Breast epithelium (tissue), 4 donors: ENCODE data around the gene SCRN3. TPM values are rescaled to one million over a fixed set of nuclear protein-coding genes. Genes with fewer than 3 reads are reported as not detected.

Experiments
- DNase-seq, 2 donors: peaks; one replicate each; pipeline ENCODE4 v3.0.0-alpha.2; 2019; ENCODE audit warnings: low spot score in 2 of 2
- H3K27ac ChIP-seq, 2 donors: fragments of 200-600 bp; sonication (generic) in 1 of 2; one replicate each; pipeline ENCODE4 v1.5.1; 2016 to 2019; ENCODE audit warnings: mild to moderate bottlenecking in 1 of 2
- H3K27me3 ChIP-seq, 2 donors: fragments of 200-600 bp; sonication (generic) in 1 of 2; one replicate each; pipeline versions ENCODE4 v1.5.1 to v1.6.0; 2017 to 2019; ENCODE audit warnings: control low read depth in 1 of 2, mild to moderate bottlenecking in 1 of 2
- H3K36me3 ChIP-seq: fragments of 200-600 bp; one replicate; pipeline ENCODE4 v1.5.1; 2019
- H3K4me1 ChIP-seq, 2 donors: fragments of 200-600 bp; sonication (generic); one replicate each; pipeline ENCODE4 v1.5.1; 2016 to 2019; ENCODE audit warnings: control low read depth in 1 of 2
- H3K4me3 ChIP-seq, 3 donors: fragments of 200-600 bp; sonication (generic); 1 replicate in 2 of 3; 2 replicates in 1 of 3; pipeline ENCODE4 v1.5.1; 2016 to 2019; ENCODE audit warnings: mild to moderate bottlenecking in 3 of 3, moderate library complexity in 2 of 3
- H3K9me3 ChIP-seq, 2 donors: fragments of 200-600 bp; sonication (generic) in 1 of 2; one replicate each; pipeline ENCODE4 v1.5.1; 2016 to 2019; ENCODE audit warnings: control low read depth in 1 of 2
- POLR2A ChIP-seq: fragments of 450-650 bp; IDR thresholded peaks from one replicate; pipeline ENCODE4 v1.6.1; 2016; ENCODE audit warnings: antibody characterized with exemption, mild to moderate bottlenecking, moderate library complexity
- POLR2AphosphoS5 ChIP-seq, 3 donors: sonication (generic); formaldehyde crosslinking; IDR thresholded peaks; one replicate each; pipeline ENCODE4 v1.6.1; 2017; ENCODE audit warnings: antibody characterized with exemption in 3 of 3
- intact Hi-C: fragments of 100-400 bp; cut with DNase I; formaldehyde crosslinking; loops from one replicate; pipeline ENCODE4 v1.15.1; 2023; ENCODE audit warnings: low total_unique reads
- total RNA-seq, 3 donors: library from RNA; depleted of rRNA; stranded (reverse); fragments of >200 nt; gene quantifications; one replicate each; pipeline ENCODE4 v1.1.0, GENCODE V29; 2016
- TF ChIP-seq, protein P1 (sequence below), 3 donors: fragments of 450-650 bp; IDR thresholded peaks; one replicate each; pipeline ENCODE4 v1.5.1; 2016 to 2017; ENCODE audit warnings: antibody characterized with exemption in 3 of 3, mild to moderate bottlenecking in 3 of 3, moderate library complexity in 3 of 3

The SCRN3 gene
- total RNA-seq, 3 donors from 2014 or later: 18.1 to 21.1 (median 18.7) TPM

DNA sequence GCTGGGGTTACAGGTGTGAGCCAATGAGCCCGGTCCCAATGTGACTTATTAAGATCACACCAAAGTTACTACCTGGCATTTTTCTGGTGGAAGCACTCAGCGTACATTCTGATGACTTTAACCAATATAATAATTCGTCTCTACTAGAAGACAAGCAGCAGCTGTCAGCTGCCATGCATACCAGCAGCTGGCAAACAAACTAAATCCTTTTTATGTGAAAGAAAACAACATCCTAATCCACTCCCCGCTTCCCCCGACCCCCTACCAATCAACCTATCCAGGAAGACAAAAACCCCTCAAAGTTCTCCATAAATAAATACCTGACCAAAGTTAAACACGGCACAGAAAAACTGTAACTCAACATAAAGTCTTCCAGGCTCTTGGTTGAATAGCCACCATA is 49.2 kb downstream of the SCRN3 start:
- Histone ChIP-seq H3K36me3 (no peaks in the 10 kb centered on the region), H3K27ac (no peak overlapping the region), H3K4me3 (no peak overlapping the region), H3K4me1 (no peaks in the 10 kb centered on the region), H3K27me3 (no peaks in the 10 kb centered on the region), H3K9me3 (no peaks in the 10 kb centered on the region)
- TF ChIP-seq POLR2A (no peak), POLR2AphosphoS5 (IDR thresholded peaks at IDR 0.05) (no peak)
- TF ChIP-seq, protein P1, sequence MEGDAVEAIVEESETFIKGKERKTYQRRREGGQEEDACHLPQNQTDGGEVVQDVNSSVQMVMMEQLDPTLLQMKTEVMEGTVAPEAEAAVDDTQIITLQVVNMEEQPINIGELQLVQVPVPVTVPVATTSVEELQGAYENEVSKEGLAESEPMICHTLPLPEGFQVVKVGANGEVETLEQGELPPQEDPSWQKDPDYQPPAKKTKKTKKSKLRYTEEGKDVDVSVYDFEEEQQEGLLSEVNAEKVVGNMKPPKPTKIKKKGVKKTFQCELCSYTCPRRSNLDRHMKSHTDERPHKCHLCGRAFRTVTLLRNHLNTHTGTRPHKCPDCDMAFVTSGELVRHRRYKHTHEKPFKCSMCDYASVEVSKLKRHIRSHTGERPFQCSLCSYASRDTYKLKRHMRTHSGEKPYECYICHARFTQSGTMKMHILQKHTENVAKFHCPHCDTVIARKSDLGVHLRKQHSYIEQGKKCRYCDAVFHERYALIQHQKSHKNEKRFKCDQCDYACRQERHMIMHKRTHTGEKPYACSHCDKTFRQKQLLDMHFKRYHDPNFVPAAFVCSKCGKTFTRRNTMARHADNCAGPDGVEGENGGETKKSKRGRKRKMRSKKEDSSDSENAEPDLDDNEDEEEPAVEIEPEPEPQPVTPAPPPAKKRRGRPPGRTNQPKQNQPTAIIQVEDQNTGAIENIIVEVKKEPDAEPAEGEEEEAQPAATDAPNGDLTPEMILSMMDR (IDR thresholded peaks at IDR 0.05): no peak
- intact Hi-C loops: no loop called here
- DNase-seq: no peak

DNA sequence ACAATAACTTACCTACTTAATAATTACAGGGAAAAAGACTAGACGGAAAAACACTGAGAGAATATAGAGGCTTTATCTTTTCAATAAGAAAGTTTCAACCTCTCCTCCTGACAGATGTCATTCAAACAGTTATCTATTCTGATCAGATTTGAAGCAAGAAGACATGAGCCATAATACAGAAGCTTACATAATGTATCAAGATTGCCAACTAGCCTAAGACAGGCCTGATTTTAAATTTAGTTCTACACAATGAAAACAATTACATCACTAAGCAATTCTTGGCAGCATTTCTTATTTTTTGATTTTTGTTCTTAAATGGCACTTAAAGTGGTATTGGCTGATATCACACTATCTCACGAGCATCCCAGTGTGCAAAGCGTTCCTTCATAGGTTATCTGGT is 49.7 kb downstream of the SCRN3 start:
- no peaks in the 10 kb centered on the region for H3K4me1 ChIP-seq
- no peaks in the 10 kb centered on the region for H3K27me3 ChIP-seq
- H3K9me3 ChIP-seq: no peaks in the 10 kb centered on the region
- intact Hi-C loops: no loop called here
- TF ChIP-seq POLR2A: no peak
- TF ChIP-seq, protein P1 (IDR thresholded peaks at IDR 0.05): no peak
- TF ChIP-seq POLR2AphosphoS5 (IDR thresholded peaks at IDR 0.05): no peak
- DNase-seq: no peak
- H3K4me3 ChIP-seq: no peak overlapping the region
- no peak overlapping the region for H3K27ac ChIP-seq
- H3K36me3 ChIP-seq: no peaks in the 10 kb centered on the region

DNA sequence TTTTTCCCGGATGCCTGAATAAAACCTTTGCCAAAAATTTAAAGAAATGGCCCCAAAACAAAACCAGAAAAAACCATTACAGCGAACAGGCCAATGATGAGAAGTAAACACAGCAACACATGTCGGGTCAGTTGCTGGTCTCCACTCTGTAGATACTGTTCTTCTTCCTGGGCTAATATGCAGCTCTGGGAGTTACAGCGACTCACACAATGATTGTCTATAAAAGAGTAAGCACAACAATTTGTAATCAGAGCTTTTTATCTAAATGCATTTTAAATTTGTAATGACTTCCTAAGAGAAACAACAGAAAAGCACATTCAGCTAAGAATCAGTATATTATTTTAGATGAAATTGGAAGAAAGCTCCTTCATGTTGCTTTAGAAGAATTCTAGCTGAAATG is 51.0 kb downstream of the SCRN3 start:
- no peaks in the 10 kb centered on the region for H3K36me3 ChIP-seq
- H3K4me1 ChIP-seq: no peaks in the 10 kb centered on the region
- TF ChIP-seq POLR2A (no peak), POLR2AphosphoS5 (IDR thresholded peaks at IDR 0.05) (no peak)
- TF ChIP-seq, protein P1 (IDR thresholded peaks at IDR 0.05): no peak

GRCh38 chr2:174449033-174449432 is 53.5 kb downstream of the SCRN3 start:
- no peaks in the 10 kb centered on the region for H3K36me3 ChIP-seq
- no peak overlapping the region for H3K4me3 ChIP-seq
- H3K27me3 ChIP-seq: no peaks in the 10 kb centered on the region
- DNase-seq: no peak
- no peak overlapping the region for H3K27ac ChIP-seq
- H3K9me3 ChIP-seq: no peaks in the 10 kb centered on the region
- no peaks in the 10 kb centered on the region for H3K4me1 ChIP-seq
- intact Hi-C loops: no loop called here
- TF ChIP-seq POLR2A (no peak), POLR2AphosphoS5 (IDR thresholded peaks at IDR 0.05) (no peak)
- TF ChIP-seq, protein P1 (IDR thresholded peaks at IDR 0.05): no peak

More for the DNA sequence above, 51.0 kb downstream of the SCRN3 start:
- no peak for DNase-seq
- Histone ChIP-seq H3K9me3 (no peaks in the 10 kb centered on the region), H3K27ac (no peak overlapping the region), H3K27me3 (no peaks in the 10 kb centered on the region), H3K4me3 (no peak overlapping the region)
- intact Hi-C loops: no loop called here

DNA sequence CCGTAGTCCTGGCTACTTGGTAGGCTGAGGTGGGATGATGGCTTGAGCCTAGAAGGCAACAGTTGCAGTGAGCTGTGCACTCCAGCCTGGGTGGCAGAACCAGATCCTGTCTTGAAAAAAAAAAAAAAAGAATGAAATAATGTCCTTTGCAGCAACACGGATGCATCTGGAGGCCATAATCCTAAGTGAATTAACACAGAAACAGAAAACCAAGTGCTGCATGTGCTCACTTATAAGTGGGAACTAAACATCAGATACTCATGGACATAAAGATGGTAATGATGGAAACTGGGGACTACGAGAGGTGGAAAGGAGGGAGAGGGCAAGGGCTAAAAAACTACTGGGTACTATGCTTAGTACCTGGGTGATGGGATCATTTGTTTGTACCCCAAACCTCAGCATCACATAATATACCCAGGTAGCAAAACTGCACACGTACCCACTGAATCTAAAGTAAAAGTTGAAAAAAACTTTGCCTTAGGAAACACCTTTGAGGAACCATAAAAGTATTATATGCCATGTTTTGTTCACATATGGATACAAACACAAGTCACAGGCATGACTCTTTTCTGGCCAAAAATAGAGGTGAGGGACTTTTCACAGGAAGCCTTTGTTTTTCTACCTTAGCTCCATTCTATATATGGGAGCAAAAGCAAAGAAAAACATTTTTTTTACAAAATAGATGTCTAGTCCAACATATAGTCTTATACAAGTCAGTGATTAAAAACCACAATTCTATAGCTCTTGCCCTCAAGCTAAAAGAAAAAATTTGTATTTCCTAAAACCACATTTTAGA is 54.7 kb downstream of the SCRN3 start:
- intact Hi-C loops: no loop called here
- no peak for DNase-seq
- H3K9me3 ChIP-seq: no peaks in the 10 kb centered on the region
- H3K27ac ChIP-seq: no peak overlapping the region
- H3K4me1 ChIP-seq: no peaks in the 10 kb centered on the region
- TF ChIP-seq, protein P1 (IDR thresholded peaks at IDR 0.05): no peak
- no peak for TF ChIP-seq POLR2AphosphoS5 (IDR thresholded peaks at IDR 0.05)
- no peak for TF ChIP-seq POLR2A
- H3K36me3 ChIP-seq: no peaks in the 10 kb centered on the region
- H3K27me3 ChIP-seq: no peaks in the 10 kb centered on the region
- H3K4me3 ChIP-seq: no peak overlapping the region
